ENCODE measurements around the gene H2AZ2.

DNA sequence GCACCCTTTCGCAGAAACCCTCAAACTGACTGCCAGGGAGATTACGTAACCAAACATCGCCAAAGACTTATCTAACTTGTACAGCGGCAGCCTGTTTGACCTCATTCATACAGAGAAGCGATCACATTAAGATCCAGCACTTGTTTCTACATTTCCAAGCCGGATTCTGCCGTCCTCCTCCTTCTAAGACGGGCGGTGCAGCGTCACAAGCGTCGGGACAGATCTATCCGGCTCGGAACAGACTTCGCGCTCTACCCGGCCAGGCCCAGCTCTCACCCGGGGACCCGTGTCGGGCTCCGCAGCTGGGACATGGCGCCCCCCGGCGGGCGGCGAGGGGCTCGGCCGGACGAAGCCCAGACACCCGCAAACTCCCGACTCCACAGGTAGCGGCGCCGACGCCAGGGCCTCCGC is 373 bp downstream of the H2AZ2 start:
- no peak for TF ChIP-seq POLR2A (IDR thresholded peaks at IDR 0.05; ENCODE audit: extremely low read depth, insufficient read length)
- TF ChIP-seq, protein P1, sequence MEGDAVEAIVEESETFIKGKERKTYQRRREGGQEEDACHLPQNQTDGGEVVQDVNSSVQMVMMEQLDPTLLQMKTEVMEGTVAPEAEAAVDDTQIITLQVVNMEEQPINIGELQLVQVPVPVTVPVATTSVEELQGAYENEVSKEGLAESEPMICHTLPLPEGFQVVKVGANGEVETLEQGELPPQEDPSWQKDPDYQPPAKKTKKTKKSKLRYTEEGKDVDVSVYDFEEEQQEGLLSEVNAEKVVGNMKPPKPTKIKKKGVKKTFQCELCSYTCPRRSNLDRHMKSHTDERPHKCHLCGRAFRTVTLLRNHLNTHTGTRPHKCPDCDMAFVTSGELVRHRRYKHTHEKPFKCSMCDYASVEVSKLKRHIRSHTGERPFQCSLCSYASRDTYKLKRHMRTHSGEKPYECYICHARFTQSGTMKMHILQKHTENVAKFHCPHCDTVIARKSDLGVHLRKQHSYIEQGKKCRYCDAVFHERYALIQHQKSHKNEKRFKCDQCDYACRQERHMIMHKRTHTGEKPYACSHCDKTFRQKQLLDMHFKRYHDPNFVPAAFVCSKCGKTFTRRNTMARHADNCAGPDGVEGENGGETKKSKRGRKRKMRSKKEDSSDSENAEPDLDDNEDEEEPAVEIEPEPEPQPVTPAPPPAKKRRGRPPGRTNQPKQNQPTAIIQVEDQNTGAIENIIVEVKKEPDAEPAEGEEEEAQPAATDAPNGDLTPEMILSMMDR (IDR thresholded peaks at IDR 0.05; ENCODE audit: low read depth, low read length), result peak; percentile 82
